HPDE6-E6E7 (cell line): Measurements from ENCODE around the gene GNG11.
A peak's percentile ranks its signal among the peaks of the same experiment; 100 is the strongest.

Experiments
- DNase-seq: peaks from one replicate; pipeline ENCODE4 v3.0.0; 2011; ENCODE audit warnings: missing footprints; ENCODE audit errors: extremely low spot score

Gene GNG11

DNA sequence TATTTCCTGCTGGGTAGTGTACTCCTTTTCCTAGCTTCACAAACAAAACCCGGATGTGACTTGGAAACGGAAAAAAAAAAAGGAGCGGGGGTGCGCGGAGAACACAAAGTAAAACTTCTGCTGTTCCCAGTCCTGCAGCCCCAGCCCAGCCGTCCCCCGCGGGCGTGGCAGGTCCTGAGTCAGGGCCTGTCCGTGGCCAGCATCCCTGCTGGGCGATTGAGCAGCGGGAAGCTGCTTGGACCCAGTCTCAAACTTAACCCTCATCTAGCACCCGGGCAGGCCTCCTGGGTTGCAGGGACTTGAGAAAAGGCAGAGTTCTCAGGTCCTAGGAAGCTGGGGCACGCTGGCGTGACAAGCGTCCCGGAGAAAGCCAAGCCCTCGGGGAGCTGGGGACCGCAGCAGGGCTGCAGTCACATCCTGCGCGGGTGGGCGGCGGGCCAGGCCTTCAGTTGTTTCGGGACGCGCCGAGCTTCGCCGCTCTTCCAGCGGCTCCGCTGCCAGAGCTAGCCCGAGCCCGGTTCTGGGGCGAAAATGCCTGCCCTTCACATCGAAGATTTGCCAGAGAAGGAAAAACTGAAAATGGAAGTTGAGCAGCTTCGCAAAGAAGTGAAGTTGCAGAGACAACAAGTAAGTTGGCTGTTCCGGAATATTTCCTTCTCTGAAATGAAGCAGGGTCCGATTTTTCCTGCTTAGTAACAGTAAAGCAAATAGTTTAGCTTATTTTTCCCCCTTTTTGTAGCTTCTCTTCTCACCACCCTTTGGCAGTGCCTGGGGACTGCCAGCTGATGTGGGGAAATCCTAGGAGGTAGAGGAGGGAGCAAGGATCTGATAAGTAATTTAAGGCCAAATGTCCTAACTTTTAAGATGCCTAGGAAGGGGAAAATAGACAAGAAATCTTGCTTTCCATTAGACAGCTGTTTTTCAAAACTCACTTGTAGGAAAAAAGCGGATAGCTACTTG is at the start of gene GNG11:
TSS of gene GNG11 (plus strand) at position 129 of the 960 bp plus-strand sequence. CDS start at position 532, 403 bp downstream.
- no peak for DNase-seq

DNA sequence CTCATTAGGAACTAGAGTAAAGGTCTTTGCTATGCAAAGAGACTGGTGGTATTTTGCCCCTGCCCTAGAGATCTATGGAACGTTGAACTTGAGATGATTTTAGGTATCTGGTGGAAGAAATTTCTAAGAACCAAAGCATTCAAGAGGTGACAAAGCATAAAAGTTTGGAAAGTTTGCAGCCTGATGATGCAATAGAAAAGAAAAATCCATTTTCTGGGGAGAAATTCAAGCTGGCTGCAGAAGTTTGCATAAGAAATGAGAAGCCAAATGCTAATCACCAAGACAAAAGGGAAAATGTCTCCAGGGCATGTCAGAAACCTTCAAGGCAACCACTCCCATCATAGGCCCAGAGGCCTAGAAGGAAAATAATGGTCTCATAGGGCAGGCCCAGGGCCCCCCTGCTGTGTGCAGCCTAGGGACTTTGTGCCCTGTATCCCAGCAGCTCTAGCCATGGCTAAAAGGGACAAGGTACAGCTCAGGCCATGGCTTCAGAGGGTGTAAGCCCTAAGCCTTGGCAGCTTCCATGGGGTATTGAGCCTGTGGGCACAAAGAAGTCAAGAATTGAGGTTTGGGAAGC is 47.4 kb upstream of the GNG11 start:
- DNase-seq, result no peak

DNA sequence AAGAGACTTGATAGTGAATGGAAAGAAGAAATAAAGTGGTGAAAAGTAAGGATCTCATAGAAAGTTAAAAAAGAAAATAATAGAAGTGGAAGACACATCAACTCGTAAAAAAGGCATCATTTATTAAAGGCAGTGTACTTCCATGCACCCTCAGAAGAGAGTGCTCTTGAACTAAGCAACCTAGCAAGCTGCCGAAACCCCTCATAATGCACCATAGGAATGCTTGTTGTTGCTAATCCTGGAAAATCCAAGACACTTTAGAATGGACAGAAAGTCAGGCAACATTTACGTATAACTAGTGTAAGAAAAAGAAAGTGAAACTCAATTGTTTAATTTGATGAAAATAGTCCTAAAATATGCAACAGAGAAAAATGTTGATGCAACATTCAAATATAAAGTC is 43.8 kb upstream of the GNG11 start:
- no peak for DNase-seq

- DNase-seq, result no peak
Observed at GRCh38 chr7:93879356-93879755, 42.2 kb upstream of the GNG11 start.

- no peak for DNase-seq
Observed at GRCh38 chr7:93882468-93882867, 39.1 kb upstream of the GNG11 start.

DNA sequence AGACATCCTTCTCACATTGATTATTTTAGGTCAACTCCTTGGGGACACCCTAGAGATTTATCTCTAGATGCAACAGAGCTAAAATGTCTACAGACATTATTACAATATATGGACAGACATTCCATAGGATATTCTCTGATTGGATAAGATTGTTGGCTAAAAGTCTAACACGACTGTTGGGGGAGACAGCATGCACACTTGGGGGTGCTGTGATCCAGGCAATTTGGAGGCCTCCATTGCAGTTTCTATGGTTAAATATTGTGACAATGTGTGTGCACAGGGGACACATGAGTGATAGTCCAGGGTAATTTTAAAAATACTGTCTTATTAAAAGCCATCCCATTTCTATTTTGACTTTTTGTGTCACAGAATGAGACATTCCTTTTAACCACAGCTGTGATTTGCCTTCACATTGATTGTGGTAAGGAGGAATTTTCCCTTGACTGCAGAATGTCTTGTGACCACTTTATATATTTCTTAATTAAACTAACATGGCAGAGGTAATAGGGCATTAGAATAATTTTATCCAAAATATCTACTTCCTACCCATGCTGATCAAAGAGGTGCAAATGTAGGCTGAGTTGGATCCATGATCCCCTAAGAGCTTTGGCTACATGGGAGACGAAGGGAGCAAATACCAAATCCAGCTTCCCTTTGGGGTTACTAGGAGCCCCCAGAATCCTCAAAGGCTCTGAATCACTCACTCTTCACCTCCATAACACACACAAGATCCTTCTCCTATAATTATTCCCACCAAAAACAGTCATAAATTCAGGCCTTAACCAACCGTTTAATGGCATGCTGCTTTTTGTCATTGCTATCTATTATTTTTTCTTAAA is 38.2 kb upstream of the GNG11 start:
- no peak for DNase-seq

DNA sequence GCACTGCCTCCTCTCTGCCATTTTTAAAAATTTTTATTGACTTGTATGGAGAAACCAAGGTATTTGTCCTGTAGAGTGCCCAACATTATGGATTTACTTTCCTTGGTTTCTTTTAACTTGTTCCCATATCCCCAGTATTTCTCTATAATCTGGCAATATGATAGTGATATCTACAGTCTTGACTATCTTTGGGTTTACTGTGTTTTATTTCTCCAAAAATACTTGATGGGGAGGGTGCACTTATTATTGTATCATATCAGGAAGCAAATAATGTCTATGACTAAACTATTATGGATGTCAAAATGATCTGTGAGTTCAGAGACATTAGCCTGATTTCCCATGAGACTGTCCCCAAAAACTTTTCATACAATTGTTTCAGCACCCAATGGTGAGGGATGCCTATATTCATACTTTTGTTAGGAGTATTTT is 37.6 kb upstream of the GNG11 start:
- no peak for DNase-seq

DNA sequence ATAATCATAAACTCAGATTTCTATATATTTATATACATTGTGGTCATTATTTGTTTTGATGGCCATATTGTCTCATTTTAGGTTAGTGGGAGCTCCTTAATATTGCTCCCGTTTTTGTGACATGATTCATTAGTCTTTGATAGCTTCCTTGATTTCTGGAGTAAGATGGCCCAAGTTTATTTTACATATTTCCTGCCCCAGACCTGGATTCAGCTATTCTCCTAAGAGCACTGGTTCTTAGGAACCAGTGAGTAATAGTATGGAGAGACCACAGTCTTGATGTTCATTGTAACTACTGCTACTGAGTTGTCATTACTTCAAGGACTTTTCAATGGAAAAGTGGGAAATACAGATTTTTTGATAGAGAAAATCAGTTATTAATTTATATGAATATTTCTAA is 37.0 kb upstream of the GNG11 start:
- DNase-seq, result no peak

- peak; percentile 19 for DNase-seq
Observed at GRCh38 chr7:93889261-93889660, 32.3 kb upstream of the GNG11 start.

- DNase-seq, result peak; percentile 45
Observed at GRCh38 chr7:93890041-93890463, 31.5 kb upstream of the GNG11 start.

DNA sequence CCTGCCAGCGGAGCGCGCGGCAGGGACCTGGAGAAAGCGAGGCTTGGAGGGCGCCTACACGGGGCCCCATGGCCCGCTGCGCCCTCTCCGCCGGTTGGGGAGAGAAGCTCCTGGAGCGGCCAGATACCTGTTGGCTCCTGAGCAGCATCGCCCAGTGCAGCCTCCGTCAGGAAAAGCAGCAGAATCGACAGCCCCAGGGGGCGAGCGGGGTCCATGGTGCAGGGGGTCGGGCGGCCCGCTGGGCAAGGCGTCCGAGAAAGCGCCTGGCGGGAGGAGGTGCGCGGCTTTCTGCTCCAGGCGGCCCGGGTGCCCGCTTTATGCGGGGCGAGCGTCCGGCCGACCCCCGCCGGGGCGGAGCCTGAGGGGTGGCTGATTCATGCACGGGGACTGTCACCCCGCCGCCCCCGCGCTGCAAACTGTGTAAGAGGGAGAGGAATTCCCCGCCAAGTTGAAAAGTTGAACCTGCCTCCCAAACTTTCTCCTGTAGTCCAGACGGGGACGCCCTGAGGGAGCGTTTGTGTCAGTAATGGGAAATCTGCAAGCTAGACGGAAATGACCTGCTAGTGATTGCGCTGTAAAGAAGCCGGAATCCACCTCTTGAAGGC is 31.0 kb upstream of the GNG11 start, which contains the start of gene TFPI2:
TSS of gene TFPI2 (minus strand) at position 290 of the 605 bp plus-strand sequence. CDS start at position 215, 75 bp downstream.
- peak; percentile 43 for DNase-seq

GRCh38 chr7:93894426-93894825 is 27.1 kb upstream of the GNG11 start:
- DNase-seq, result no peak

GRCh38 chr7:93894966-93895640 is 26.4 kb upstream of the GNG11 start:
- no peak for DNase-seq

DNA sequence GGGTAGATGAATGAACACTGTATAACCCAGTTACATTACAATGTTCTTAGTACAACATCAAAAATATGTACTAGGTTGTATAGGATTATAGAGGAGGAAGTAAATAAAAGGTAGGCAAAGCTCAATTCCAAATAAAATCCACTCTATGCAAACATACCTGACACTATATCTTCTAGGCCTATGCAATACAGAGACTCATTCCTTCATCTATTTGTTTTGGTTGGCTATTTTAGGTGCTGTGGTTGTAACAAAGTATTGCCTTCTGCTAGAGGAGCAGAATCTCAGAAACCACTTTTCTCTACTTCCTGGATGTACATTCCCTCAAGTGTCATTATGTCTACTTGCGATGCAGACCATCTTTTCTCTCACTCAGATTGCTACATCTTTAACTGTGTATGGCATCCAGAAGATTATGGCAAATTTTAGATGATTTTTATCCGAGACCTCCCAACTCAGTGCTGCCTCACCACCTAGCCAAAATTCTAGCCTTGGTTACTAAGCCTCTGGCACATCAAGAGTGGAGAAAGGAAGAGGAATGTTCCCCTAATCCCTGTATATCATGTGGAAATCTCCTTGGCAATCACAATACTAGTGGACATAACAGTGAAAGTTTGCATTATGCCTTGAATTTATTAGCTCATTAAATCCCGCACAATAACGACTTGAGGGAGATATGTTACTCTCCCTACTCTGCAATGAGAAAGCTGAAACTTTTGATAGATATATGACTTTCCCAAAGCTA is 25.5 kb upstream of the GNG11 start:
- no peak for DNase-seq

- DNase-seq, result no peak
Observed at GRCh38 chr7:93897680-93898079, 23.9 kb upstream of the GNG11 start.

DNA sequence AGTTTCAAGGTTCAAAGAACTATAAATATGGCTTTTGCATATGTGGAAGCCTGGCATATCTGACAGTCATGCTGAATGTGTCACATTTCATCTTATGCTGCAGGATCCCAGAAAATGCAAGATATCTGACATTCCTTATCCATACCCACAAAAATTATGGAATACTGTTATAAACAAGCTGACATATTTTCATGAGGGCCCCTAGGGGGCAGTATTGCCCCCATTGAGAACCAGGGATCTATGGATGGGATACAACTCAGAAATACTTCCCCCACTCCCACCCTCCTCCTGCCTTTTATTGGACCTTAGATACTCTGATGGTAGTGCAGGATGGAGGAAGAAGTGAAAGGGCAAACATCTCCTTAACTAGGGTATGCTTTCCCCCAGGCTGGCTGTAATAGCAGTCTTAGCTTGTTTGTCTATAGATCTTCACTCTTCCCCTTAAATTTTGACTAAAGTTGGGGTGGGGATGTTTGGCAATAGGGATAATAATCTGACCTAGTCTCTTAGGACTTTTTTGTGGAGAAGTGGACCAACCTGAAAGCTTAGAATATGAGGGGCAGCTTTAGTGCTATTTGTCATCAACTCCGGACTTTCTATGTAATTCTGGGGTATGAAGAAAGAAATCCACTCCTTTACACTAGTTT is 18.6 kb upstream of the GNG11 start:
- peak; percentile 19 for DNase-seq

DNA sequence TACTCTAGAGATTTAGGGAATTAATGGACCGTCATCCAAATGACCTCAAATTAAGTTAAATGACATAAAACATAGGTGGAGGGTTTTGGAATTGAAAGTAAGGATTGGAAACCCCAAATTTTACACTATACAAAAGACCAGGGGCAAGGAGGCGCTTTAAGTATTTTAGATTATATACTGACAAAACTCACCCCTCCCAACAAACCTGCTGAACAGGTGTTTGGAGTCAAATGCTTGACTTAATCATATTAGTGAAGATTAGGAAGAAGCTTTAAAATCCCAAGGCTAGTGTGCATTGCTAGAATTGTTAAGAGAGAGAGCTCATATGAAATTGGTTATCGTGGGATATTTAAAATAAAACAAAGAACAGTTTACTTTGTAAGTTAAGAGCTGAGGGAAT is 15.3 kb upstream of the GNG11 start, which contains the start of gene GNGT1:
TSS of gene GNGT1 (plus strand) at position 301 of the 400 bp plus-strand sequence. CDS start 180 bp downstream, outside the sequence.
- DNase-seq, result no peak

GRCh38 chr7:93910076-93910994 is 11.2 kb upstream of the GNG11 start:
- no peak for DNase-seq
